T-helper 1 cell treated with Interleukin-12 subunit alpha and Interleukin-12 subunit beta and Interleukin-4 antibody, amounts not matched to agents 30 μg/mL and 1 μg/mL, for 36 hours (primary cell): ENCODE measurements around the gene HOXB9.

Experiments used
- H3K27ac Mint-ChIP-seq: one replicate; pipeline ENCODE4 v1.8.0; 2021; ENCODE audit warnings: mild to moderate bottlenecking, mixed read lengths
- H3K27me3 Mint-ChIP-seq: one replicate; pipeline ENCODE4 v1.8.0; 2021; ENCODE audit warnings: low read depth, mixed read lengths
- H3K36me3 Mint-ChIP-seq: one replicate; pipeline ENCODE4 v1.8.0; 2021; ENCODE audit warnings: low read depth, mixed read lengths
- H3K4me1 Mint-ChIP-seq: one replicate; pipeline ENCODE4 v1.8.0; 2021; ENCODE audit warnings: low read depth, mixed read lengths
- H3K4me3 Mint-ChIP-seq: one replicate; pipeline ENCODE4 v1.8.0; 2021; ENCODE audit warnings: mild to moderate bottlenecking, moderate library complexity, mixed read lengths
- H3K9me3 Mint-ChIP-seq: one replicate; pipeline ENCODE4 v1.8.0; 2021; ENCODE audit warnings: mixed read lengths

Gene HOXB9

DNA sequence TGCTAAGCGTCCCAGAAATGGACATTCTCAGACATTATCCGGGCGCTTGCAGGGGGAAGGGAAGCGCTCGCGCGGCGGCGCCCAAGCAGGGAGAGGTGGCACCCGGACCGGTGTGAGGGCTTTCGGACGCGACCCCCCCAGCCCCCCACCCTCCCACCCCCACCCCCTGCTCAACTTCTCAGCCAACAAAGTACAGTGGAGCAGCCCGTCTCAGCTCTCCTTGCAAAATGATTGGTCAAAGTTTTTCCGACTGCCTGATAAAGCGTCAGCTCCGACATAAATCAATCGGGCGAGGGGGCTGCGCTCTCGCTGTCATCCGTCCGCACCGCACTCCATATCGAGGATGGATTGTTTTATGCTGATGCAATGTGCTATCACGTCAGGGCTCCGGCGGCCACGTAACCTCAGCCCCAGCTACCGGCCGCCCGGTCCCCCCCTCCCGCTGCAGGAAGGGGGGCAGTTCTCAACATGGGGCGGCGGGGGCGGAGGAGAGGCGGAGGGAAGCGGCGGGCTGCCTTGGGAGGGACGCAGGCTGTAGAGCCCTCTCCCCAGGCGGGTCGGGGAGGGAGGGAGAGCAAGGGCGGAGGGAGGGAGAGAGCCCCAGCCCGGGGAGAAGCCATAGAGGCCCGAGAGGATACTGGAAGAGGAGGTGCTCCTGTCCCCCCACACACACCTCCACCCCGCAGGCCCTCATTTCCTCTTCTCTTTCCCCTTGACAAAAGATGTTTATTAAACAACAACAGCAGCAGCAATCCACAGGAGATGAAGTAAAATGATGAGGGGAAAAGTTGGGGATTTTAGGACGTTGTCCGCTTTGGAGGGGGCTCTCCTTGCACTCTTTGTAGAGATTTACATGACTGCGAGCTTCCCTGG lies at the start of gene HOXB9:
Gene HOXB9, minus strand, starts transcription at position 114 of the 873 bp plus-strand sequence. Its CDS starts 89 bp downstream, at position 25.
- no peaks in the 10 kb centered on the region for H3K36me3 Mint-ChIP-seq
- peak within 1 kb of the TSS; percentile 82 for H3K27ac Mint-ChIP-seq
- peaks cover 96% of the 10 kb centered on the region for H3K27me3 Mint-ChIP-seq
- peak within 1 kb of the TSS; percentile 91 for H3K4me3 Mint-ChIP-seq
- no peaks in the 10 kb centered on the region for H3K9me3 Mint-ChIP-seq
- H3K4me1 Mint-ChIP-seq, result peaks cover 9% of the 10 kb centered on the region

DNA sequence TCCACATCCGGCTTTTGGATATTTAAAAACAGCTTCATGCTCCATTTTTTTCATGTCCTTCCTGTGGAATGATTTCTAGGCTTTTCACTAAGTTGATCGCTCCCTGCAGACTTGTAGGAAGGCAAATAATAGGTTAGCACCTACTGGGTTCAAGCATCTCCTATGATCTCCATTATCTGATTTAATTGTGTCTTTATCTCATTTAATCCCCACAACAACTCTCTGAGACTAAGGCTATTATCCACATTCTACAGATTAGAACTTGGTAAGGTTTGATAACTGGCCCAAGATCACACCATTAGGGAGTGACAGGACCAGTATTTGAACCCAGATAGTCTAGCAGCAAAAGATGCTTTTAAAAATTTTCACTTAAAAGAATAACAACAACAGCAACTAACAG lies 46.2 kb upstream of the HOXB9 start:
- Mint-ChIP-seq H3K4me1 (peaks cover 1% of the 10 kb centered on the region), H3K36me3 (no peaks in the 10 kb centered on the region), H3K27ac (no peak overlapping the region), H3K27me3 (peaks cover 62% of the 10 kb centered on the region), H3K9me3 (no peaks in the 10 kb centered on the region), H3K4me3 (no peak overlapping the region)

DNA sequence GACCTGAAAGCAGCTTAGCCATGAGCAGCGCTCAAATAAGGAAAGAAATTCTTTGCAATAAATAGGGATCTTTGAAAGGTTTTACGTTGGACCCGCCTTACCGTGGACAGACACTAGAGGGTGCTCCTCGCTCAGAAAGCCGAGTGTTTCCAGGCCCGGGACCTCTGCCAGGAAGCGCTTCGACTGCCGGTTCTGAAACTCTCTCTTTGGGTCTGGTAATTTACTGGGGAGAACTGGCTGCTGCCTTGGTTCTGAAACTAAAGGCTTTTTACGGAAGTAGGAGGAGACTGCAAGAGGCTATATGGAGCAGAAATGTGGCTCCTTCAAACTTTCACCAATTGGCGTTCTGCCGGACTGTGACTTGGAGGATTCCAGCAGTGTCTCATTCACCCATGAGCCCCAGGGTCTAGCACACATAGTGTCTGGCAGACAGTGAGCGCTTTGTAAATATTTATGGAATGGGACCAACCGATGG lies 45.6 kb upstream of the HOXB9 start:
- no peak overlapping the region for H3K27ac Mint-ChIP-seq
- peaks cover 1% of the 10 kb centered on the region for H3K4me1 Mint-ChIP-seq
- H3K36me3 Mint-ChIP-seq, result no peaks in the 10 kb centered on the region
- peaks cover 60% of the 10 kb centered on the region for H3K27me3 Mint-ChIP-seq
- H3K9me3 Mint-ChIP-seq, result no peaks in the 10 kb centered on the region
- H3K4me3 Mint-ChIP-seq, result peak overlapping the region; percentile 22

DNA sequence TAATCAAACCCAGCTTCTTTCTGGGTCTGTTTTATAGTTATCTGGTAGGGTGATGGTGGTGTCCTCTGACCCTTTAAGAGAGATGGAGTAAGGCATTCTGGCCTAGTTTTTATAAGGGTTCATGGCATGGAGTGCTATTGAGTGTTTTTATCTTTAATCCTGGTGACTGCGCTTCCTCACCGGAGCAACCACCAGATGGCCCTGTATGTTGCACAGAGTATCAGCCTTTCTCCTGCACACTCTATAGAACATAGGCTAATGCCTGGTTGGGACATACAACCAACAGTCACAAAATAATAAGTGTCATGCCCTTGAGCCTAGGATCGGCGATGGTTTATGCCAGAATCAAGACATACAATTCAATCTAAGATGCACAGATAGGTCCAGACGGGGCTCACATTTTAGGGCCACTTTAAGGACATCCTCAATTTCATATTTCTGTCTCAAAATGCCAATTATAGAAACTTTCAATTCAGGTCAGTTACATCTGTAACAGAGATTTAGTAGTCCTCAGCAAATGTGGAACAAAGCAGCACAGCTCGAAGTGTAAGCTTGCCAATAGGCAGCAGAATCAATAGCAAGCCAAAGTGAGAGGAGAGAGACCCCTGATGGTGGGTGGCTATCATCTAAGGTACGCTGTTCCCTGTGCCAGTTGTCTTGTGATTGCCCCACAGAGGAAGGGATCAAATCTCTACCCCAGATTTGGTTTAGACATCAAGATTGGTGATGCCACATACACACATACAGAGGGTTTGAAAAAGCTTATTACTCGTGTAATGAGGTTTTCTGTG lies 37.2 kb upstream of the HOXB9 start:
- no peaks in the 10 kb centered on the region for H3K36me3 Mint-ChIP-seq
- no peaks in the 10 kb centered on the region for H3K9me3 Mint-ChIP-seq
- H3K4me3 Mint-ChIP-seq, result no peak overlapping the region
- H3K4me1 Mint-ChIP-seq, result no peaks in the 10 kb centered on the region
- H3K27me3 Mint-ChIP-seq, result peaks cover 36% of the 10 kb centered on the region
- no peak overlapping the region for H3K27ac Mint-ChIP-seq

DNA sequence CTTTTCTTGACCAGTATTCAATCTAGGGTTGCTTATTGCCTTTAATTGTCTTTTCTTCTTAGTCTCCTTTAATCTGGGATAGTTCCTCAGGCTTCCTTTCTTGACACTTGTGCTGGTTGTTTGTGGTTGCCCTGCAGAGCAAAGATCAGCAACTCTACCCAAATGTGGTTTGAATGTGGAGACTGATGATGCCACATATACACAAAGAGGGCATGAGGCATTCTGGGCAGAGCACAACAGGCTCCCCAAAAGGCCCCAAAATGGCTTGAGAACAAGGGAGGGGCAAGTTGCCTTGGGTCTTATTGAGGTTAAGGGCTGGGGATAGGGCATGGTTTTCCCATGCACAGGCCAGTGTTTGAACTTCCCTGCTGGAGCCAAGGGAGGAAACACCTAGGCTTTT lies 29.8 kb upstream of the HOXB9 start:
- no peaks in the 10 kb centered on the region for H3K36me3 Mint-ChIP-seq
- peaks cover 5% of the 10 kb centered on the region for H3K4me1 Mint-ChIP-seq
- H3K9me3 Mint-ChIP-seq, result no peaks in the 10 kb centered on the region
- no peak overlapping the region for H3K4me3 Mint-ChIP-seq
- H3K27me3 Mint-ChIP-seq, result peaks cover 54% of the 10 kb centered on the region
- H3K27ac Mint-ChIP-seq, result no peak overlapping the region

DNA sequence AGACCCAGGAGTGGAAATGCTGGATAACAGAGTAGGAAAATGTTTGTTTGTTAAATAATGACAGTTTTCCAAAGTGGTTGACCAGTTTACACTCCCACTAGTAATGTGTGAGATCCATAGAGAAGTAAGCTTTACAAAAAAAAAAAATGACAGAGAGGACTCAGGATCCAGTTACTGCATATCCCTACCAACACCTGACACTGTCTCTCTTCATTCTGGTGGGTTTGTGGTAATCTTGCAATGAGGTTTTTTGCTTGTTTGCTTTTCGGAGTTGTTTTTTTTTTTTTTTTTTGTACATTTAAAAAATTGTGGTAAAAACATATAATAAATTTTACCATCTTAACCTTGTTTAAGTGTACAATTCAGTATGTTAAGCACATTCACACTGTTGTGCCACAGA lies 23.6 kb upstream of the HOXB9 start:
- peaks cover 76% of the 10 kb centered on the region for H3K27me3 Mint-ChIP-seq
- H3K9me3 Mint-ChIP-seq, result no peaks in the 10 kb centered on the region
- H3K36me3 Mint-ChIP-seq, result peaks cover 2% of the 10 kb centered on the region
- no peak overlapping the region for H3K27ac Mint-ChIP-seq
- peaks cover 17% of the 10 kb centered on the region for H3K4me1 Mint-ChIP-seq
- H3K4me3 Mint-ChIP-seq, result no peak overlapping the region

DNA sequence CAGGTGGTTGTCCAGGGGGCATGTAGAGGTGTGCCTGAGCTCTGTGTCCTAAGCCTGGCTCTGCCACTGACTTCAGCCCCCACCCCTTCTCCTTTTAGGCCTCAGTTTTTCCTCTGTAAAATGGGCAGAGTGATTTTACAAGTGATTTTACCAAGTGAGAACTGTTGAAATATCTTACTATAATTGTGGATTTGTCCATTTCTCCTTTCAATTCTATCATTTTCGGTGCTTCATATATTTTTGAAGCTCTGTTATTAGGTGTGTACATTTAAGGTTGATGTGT lies 21.7 kb upstream of the HOXB9 start:
- H3K9me3 Mint-ChIP-seq, result no peaks in the 10 kb centered on the region

DNA sequence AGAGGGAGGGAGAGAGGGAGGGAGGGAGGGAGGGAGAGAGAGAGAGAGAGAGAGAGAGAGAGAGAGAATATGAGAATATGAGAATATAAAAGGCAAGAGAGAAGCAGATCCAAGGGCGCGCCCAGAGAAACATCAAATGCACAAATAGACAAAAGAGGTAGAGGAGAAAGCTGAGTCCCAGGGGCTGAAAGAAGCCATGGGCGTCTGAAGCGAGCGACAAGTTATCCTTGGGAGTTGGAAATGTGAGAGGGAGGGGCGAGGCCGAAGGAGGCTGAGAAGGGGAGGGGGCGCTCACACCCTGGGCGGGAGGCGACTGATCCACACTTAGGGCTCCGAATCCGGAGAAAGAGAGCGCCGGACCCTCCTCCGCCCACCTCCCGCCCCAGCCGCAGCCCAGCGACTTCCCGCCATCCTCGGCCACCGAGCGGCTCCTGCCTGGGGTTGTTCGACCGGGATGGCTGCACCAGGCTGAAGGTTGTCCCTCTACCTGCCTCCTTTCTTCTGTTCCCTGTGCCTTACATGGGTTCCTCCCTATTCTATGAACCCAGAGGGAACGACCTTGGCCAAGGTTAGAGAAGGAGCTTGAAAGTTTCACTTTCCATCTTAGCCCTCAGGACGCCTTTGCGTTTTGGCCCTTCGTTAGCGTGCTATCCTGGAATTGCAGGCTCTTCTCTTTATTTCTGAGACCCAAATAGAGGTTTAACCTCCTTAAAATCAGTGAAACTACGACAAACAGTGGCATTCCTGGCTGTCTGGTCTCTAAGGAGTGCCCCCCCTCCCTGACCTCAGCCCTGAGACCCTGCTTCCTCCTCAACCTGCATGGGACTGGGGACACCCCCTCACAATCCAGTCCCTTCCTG lies 21.2 kb upstream of the HOXB9 start:
- peaks cover 85% of the 10 kb centered on the region for H3K27me3 Mint-ChIP-seq

More for the DNA sequence above, 21.7 kb upstream of the HOXB9 start:
- Mint-ChIP-seq H3K4me3 (peak overlapping the region; percentile 38), H3K36me3 (peaks cover 2% of the 10 kb centered on the region), H3K27me3 (peaks cover 82% of the 10 kb centered on the region), H3K4me1 (peaks cover 17% of the 10 kb centered on the region), H3K27ac (no peak overlapping the region)

DNA sequence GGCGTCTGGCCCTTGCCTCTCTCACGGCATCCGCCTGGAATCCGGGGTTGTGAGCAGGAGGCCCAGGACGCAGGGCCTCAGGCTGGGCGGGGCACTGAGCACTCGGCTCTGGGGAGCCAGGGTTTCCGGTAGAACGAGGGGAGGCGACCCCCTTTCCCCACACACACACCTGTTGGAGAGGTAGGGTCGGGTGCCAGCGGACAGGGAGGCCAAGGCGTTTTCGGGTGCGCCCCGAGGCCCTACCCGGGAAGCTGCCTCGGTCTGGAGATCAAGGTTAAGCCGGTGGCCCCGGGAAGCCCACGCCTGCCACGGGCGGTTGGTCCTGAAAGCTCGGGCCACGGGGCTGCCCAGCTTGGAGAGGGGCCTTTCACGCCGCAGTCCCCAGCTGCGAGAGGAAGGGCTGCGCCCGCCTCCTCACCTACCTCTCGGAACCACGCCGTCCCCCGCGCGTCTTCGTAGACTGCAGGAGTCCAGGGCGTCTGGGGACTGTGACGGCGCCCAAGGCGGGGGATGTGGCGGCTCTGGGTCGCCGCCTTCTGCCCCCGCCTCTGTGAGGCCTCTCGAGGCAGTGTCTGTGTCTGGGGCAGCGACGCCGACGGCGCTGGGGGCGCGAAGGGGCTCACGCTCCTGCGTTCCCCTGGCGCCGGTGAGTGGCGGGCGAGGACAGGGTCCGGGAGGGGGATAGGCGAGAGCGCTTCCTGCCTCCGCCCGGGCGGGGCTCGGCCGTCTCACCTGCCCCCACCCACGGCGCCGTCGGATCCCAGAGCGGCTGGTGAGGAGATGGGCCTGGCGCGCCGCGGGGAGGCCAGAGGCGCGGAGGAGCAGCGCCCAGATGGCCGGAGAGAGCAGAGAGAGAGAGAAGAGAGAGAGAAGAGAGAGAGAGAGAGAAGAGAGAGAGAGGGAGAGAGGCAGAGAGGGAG lies 20.3 kb upstream of the HOXB9 start:
- Mint-ChIP-seq H3K36me3 (peaks cover 2% of the 10 kb centered on the region), H3K4me1 (peaks cover 14% of the 10 kb centered on the region), H3K9me3 (no peaks in the 10 kb centered on the region), H3K4me3 (peak overlapping the region; percentile 86), H3K27me3 (peaks cover 89% of the 10 kb centered on the region), H3K27ac (no peak overlapping the region)

More for the DNA sequence above, 21.2 kb upstream of the HOXB9 start:
- Mint-ChIP-seq H3K4me1 (peaks cover 16% of the 10 kb centered on the region), H3K27ac (no peak overlapping the region), H3K4me3 (peak overlapping the region; percentile 86), H3K36me3 (peaks cover 2% of the 10 kb centered on the region), H3K9me3 (no peaks in the 10 kb centered on the region)

DNA sequence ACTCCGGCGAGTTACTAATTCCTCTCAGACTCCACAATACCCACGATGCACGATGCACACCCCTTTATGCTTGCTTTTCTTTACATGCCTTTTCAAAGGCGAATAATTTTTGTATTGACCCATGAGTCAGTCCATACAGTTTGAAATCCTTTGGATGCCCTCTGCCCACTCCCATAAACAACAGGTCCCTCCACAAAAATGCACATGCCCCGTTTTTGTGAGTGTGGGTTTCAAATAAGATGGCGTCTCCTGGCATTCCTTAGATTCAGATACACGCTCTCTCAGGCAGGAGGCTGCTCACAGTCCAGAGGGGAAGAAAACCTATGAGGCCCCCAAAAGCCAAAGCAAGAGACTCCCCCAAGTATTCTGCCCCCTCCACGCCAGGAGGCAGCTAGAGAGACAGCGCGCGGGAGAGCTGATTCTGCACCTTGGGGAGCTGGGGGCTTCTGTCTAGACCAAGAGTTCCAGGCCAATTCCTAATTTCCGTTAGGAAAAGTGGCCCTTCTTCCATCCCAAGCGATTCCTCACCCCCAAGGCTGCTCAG lies 19.6 kb upstream of the HOXB9 start:
- H3K36me3 Mint-ChIP-seq, result peaks cover 2% of the 10 kb centered on the region
- no peaks in the 10 kb centered on the region for H3K9me3 Mint-ChIP-seq
- peak overlapping the region; percentile 6 for H3K4me3 Mint-ChIP-seq
- no peak overlapping the region for H3K27ac Mint-ChIP-seq
- H3K27me3 Mint-ChIP-seq, result peaks cover 94% of the 10 kb centered on the region
- H3K4me1 Mint-ChIP-seq, result peaks cover 16% of the 10 kb centered on the region

DNA sequence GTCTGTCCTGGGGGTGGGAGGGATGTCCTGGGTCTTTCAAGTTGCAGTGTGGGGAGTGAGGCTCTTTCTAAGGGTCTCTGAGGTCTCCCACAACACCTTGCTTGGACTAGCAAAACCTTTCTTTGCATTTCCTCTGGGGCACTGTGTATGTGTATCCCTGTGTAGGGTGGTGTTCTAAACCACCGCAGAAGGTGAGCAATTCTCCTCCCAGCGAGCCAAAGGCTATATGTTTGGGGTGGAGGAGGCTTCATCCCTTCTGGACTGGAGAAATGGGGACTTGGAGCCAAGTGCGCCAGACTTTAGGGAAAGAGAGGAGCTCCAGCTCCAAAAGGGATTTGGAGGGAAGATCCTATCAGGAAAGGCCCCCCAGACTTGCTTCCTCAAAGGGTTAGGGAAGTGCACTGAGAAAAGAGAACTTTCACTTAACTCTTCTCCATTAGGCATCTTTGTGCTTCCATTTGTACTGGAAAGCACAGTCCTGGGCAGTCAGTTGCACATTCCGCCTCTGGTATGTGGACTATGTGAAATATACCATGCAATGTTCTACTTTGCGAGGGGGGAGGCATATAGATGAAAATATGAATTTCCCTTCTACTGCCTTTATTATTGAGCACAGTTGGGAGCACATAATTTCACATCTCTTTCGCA lies 18.9 kb upstream of the HOXB9 start:
- H3K4me1 Mint-ChIP-seq, result peaks cover 16% of the 10 kb centered on the region
- H3K4me3 Mint-ChIP-seq, result no peak overlapping the region
- peaks cover 95% of the 10 kb centered on the region for H3K27me3 Mint-ChIP-seq
- peaks cover 2% of the 10 kb centered on the region for H3K36me3 Mint-ChIP-seq
- H3K27ac Mint-ChIP-seq, result no peak overlapping the region
- H3K9me3 Mint-ChIP-seq, result no peaks in the 10 kb centered on the region

DNA sequence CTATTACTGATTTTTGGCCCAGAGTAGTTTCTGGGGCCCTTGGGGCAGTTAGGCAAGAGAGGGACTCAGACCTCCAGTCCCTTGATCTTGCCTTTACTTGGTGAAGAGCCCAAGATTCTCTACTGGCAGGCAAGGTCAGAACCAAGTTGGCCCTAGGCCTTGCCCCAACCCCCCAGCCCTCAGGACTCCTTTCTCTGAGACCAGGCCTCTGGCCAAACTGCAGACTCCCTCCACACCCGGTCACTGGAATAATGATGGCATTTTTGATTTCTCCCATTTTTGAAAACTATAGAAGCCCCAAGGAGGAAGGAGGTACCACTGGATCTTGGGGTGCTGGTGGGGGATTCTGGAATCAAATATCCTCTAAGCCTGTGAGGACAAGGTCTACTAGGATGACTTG lies 18.0 kb upstream of the HOXB9 start:
- Mint-ChIP-seq H3K36me3 (peaks cover 2% of the 10 kb centered on the region), H3K4me1 (peaks cover 16% of the 10 kb centered on the region), H3K27ac (no peak overlapping the region), H3K9me3 (no peaks in the 10 kb centered on the region), H3K4me3 (no peak overlapping the region), H3K27me3 (peaks cover 95% of the 10 kb centered on the region)

DNA sequence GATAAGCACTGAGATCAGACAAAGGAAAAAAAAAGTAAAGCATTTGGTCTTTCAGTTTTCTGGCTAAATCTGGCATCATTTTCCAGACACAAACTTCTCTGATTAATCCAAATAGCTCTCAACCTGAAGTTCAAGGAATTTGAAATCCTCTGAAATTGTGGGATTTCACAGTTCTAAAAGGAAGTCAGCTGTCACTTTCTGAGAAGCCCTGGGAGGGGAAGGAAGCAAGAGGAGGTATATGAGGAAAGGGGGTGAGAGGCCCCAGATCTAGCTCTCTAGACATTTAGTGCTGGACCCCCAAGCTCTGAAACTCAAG lies 17.5 kb upstream of the HOXB9 start:
- Mint-ChIP-seq H3K36me3 (peaks cover 2% of the 10 kb centered on the region), H3K27me3 (peaks cover 95% of the 10 kb centered on the region), H3K27ac (no peak overlapping the region), H3K4me1 (peaks cover 16% of the 10 kb centered on the region), H3K4me3 (no peak overlapping the region), H3K9me3 (no peaks in the 10 kb centered on the region)
